ENCODE data around the gene DGKH. TPM values are rescaled to one million over a fixed set of nuclear protein-coding genes. Genes with fewer than 3 reads are reported as not detected.
A peak's percentile ranks its signal among the peaks of the same experiment; 100 is the strongest.

The DGKH gene
- total and polyA plus RNA-seq, 9 of the 15 experiments (the other 6 are each of a cell fraction or from before 2014, with no cell fraction given) = 0.38 to 4.4 (median 3.1) TPM

GRCh38 chr13:42039946-42040729 lies 8.3 kb upstream of the DGKH start (continued):
- TF ChIP-seq ZNF445 (CRISPR knock-in tag; IDR thresholded peaks at IDR 0.05; ENCODE audit: low read depth) = no peak
- no peak for TF ChIP-seq POU5F1 (IDR thresholded peaks at IDR 0.05; ENCODE audit: borderline replicate concordance, low read depth, low read length, partially characterized antibody)
- TF ChIP-seq STAT5B (CRISPR knock-in tag; IDR thresholded peaks at IDR 0.05) = no peak
- no peak for TF ChIP-seq HDAC1 (IDR thresholded peaks at IDR 0.05)
- no peak for TF ChIP-seq ZNF584 (CRISPR knock-in tag; IDR thresholded peaks at IDR 0.05; ENCODE audit: low read depth)
- no peak for TF ChIP-seq PTBP1 (IDR thresholded peaks at IDR 0.05; ENCODE audit: low read depth, low read length)
- TF ChIP-seq ZNF518B (CRISPR knock-in tag; IDR thresholded peaks at IDR 0.05) = no peak
- TF ChIP-seq CTBP1 (IDR thresholded peaks at IDR 0.05; ENCODE audit: borderline replicate concordance) = peak; percentile 76
- TF ChIP-seq NR3C1 (CRISPR knock-in tag; IDR thresholded peaks at IDR 0.05) = no peak
- no peak for TF ChIP-seq RAD51 (IDR thresholded peaks at IDR 0.05; ENCODE audit: borderline replicate concordance, low read depth)
- TF ChIP-seq ZNF589 (CRISPR knock-in tag; IDR thresholded peaks at IDR 0.05; ENCODE audit: low read depth) = no peak
- TF ChIP-seq ELF1 (tag; IDR thresholded peaks at IDR 0.05) = no peak
- no peak for TF ChIP-seq ZNF740 (CRISPR knock-in tag; IDR thresholded peaks at IDR 0.05)
- TF ChIP-seq ZNF740 (tag; IDR thresholded peaks at IDR 0.05) = 0 out of 4 replicates have a peak, but pooled peaks of 1 of the 2 experiments have one; percentile 30
- no peak for TF ChIP-seq ZNF76 (CRISPR knock-in tag; IDR thresholded peaks at IDR 0.05; ENCODE audit: borderline replicate concordance)
- TF ChIP-seq GTF3C2 (IDR thresholded peaks at IDR 0.05; ENCODE audit: borderline replicate concordance, extremely low read depth, insufficient read length) = no peak
- no peak for TF ChIP-seq CHCHD3 (CRISPR knock-in tag; IDR thresholded peaks at IDR 0.05)
- TF ChIP-seq ZNF41 (CRISPR knock-in tag; conservative IDR thresholded peaks at IDR 0.05) = no peak
- no peak for TF ChIP-seq BRF2 (IDR thresholded peaks at IDR 0.05; ENCODE audit: borderline replicate concordance, insufficient read depth, insufficient read length)

Measured in K562 (cell line).